H1 (cell line): Measurements from ENCODE around the gene LEUTX. TPM values are rescaled to one million over a fixed set of nuclear protein-coding genes. Genes with fewer than 3 reads are reported as not detected.

Experiments used
- CTCF ChIA-PET: fragments of 300-600 bp; sonication (Branson Sonifier 250); formaldehyde crosslinking; loops from one replicate; lab custom pipeline; 2021; ENCODE audit not compliant: partially characterized antibody; lab: Charles Lee
- POLR2A ChIA-PET: fragments of 300-600 bp; sonication (Branson Sonifier 250); formaldehyde crosslinking; loops from one replicate; lab custom pipeline; 2021; ENCODE audit warnings: inconsistent platforms; ENCODE audit not compliant: partially characterized antibody; lab: Charles Lee
- DNase-seq, 2 experiments: peaks; one replicate each; pipeline versions ENCODE4 v3.0.0 to v3.0.0-alpha.2; 2010 to 2022; ENCODE audit warnings: low spot score in 2 of 2, low read depth in 1 of 2, mixed read lengths in 1 of 2
- FAIRE-seq: peaks from 2 replicates; lab custom pipeline; 2011; peaks lifted over from hg19 to GRCh38; lab: Jason Lieb, UNC
- H2AFZ ChIP-seq: 2 replicates; pipeline ENCODE4 v1.8.1; 2012; ENCODE audit warnings: low read length, inconsistent platforms
- H2AK5ac ChIP-seq: 2 replicates; pipeline ENCODE4 v1.6.1; 2013; ENCODE audit warnings: low read depth, low read length
- H2BK120ac ChIP-seq: replicated peaks from 2 replicates; pipeline ENCODE3; 2013; ENCODE audit warnings: low read depth, low read length, inconsistent platforms
- H2BK12ac ChIP-seq: 2 replicates; pipeline ENCODE4 v1.6.1; 2013; ENCODE audit warnings: low read depth, low read length
- H2BK15ac ChIP-seq: 2 replicates; pipeline ENCODE4 v1.6.1; 2013; ENCODE audit warnings: low read length
- H2BK20ac ChIP-seq: 2 replicates; pipeline ENCODE4 v1.6.1; 2013; ENCODE audit warnings: low read length
- H2BK5ac ChIP-seq: 2 replicates; pipeline ENCODE4 v1.6.1; 2013; ENCODE audit warnings: low read depth, low read length
- H3K14ac ChIP-seq: 2 replicates; pipeline ENCODE4 v1.6.1; 2013; ENCODE audit warnings: inconsistent platforms; ENCODE audit not compliant: insufficient read length
- H3K18ac ChIP-seq: 2 replicates; pipeline ENCODE4 v1.6.1; 2013; ENCODE audit warnings: low read length; ENCODE audit errors: extremely low read depth
- H3K23ac ChIP-seq: 2 replicates; pipeline ENCODE4 v1.6.1; 2013; ENCODE audit warnings: inconsistent platforms; ENCODE audit not compliant: insufficient read length
- H3K23me2 ChIP-seq: 2 replicates; pipeline ENCODE4 v1.6.1; 2013; ENCODE audit warnings: low read depth, low read length
- H3K27ac ChIP-seq: 2 replicates; pipeline ENCODE4 v1.6.1; 2011; ENCODE audit warnings: low read depth, low read length, inconsistent platforms
- H3K27me3 ChIP-seq, 4 experiments: replicated peaks in 1 of 4; 1 replicate in 1 of 4; 2 replicates in 3 of 4; pipeline versions ENCODE4 v1.6.1 to v1.8.1; 2011 to 2013; ENCODE audit warnings: low read length in 3 of 4, mild to moderate bottlenecking in 3 of 4, inconsistent platforms in 2 of 4, mixed read lengths in 2 of 4, moderate library complexity in 1 of 4; ENCODE audit not compliant: control insufficient read depth in 3 of 4, insufficient read depth in 3 of 4; ENCODE audit errors: extremely low read depth in 1 of 4
- H3K36me3 ChIP-seq, 4 experiments: 2 replicates each; pipeline versions ENCODE4 v1.6.1 to v1.8.1; 2011 to 2013; ENCODE audit warnings: mild to moderate bottlenecking in 4 of 4, low read length in 3 of 4, moderate library complexity in 2 of 4, control low read depth in 1 of 4, inconsistent platforms in 1 of 4; ENCODE audit not compliant: insufficient read depth in 4 of 4, control insufficient read depth in 2 of 4
- H3K4ac ChIP-seq: replicated peaks from 2 replicates; pipeline ENCODE3; 2013; ENCODE audit warnings: low read length, low read depth, mixed read lengths, inconsistent platforms; ENCODE audit not compliant: insufficient read length
- H3K4me1 ChIP-seq, 4 experiments: replicated peaks in 1 of 4; 1 replicate in 1 of 4; 2 replicates in 3 of 4; pipeline versions ENCODE4 v1.6.1 to v1.8.1; 2011 to 2013; ENCODE audit warnings: low read length in 3 of 4, inconsistent platforms in 2 of 4, mixed read lengths in 1 of 4; ENCODE audit not compliant: insufficient read depth in 4 of 4, control insufficient read depth in 3 of 4
- H3K4me2 ChIP-seq, 2 experiments: 2 replicates each; pipeline versions ENCODE4 v1.6.1 to v1.8.1; 2011 to 2013; ENCODE audit warnings: low read depth in 2 of 2, low read length in 2 of 2, control low read depth in 1 of 2, inconsistent platforms in 1 of 2, mild to moderate bottlenecking in 1 of 2; ENCODE audit not compliant: insufficient read depth in 1 of 2
- H3K4me3 ChIP-seq, 4 experiments: fragments of 200-600, 300-600 bp in 1 of 4; sonication (generic), shearing (Covaris generic), sonication (Bioruptor Twin) in 1 of 4; 2 replicates each; pipeline versions ENCODE4 v1.5.1 to v1.8.1; 2011 to 2016; ENCODE audit warnings: low read length in 4 of 4, low read depth in 3 of 4, control low read depth in 2 of 4, inconsistent platforms in 2 of 4, mild to moderate bottlenecking in 2 of 4, mixed read lengths in 1 of 4, moderate library complexity in 1 of 4; ENCODE audit not compliant: insufficient read depth in 2 of 4; ENCODE audit errors: extremely low read depth in 1 of 4
- H3K56ac ChIP-seq: replicated peaks from 2 replicates; pipeline ENCODE3; 2013; ENCODE audit warnings: low read depth, mild to moderate bottlenecking, mixed read lengths, low read length, inconsistent platforms; ENCODE audit not compliant: insufficient read length
- H3K79me1 ChIP-seq: 2 replicates; pipeline ENCODE4 v1.6.1; 2013; ENCODE audit warnings: low read depth, low read length, control low read depth
- H3K79me2 ChIP-seq, 2 experiments: 2 replicates each; pipeline versions ENCODE4 v1.6.1 to v1.8.1; 2012 to 2013; ENCODE audit warnings: low read length in 2 of 2, mild to moderate bottlenecking in 2 of 2, inconsistent platforms in 1 of 2; ENCODE audit not compliant: insufficient read depth in 2 of 2, control insufficient read depth in 1 of 2
- H3K9ac ChIP-seq, 4 experiments: replicated peaks in 1 of 4; 1 replicate in 1 of 4; 2 replicates in 3 of 4; pipeline versions ENCODE4 v1.6.1 to v1.8.1; 2011 to 2013; ENCODE audit warnings: low read depth in 3 of 4, low read length in 3 of 4, control low read depth in 2 of 4, mild to moderate bottlenecking in 2 of 4, moderate library complexity in 2 of 4, inconsistent platforms in 1 of 4; ENCODE audit errors: extremely low read depth in 1 of 4
- H3K9me3 ChIP-seq, 2 experiments: 2 replicates each; pipeline versions ENCODE4 v1.6.1 to v1.8.1; 2012 to 2013; ENCODE audit warnings: mild to moderate bottlenecking in 2 of 2, moderate library complexity in 2 of 2, control low read depth in 1 of 2, inconsistent platforms in 1 of 2, low read depth in 1 of 2, low read length in 1 of 2, mixed read lengths in 1 of 2; ENCODE audit not compliant: insufficient read depth in 2 of 2
- H4K20me1 ChIP-seq, 2 experiments: replicated peaks in 1 of 2; 2 replicates each; pipeline versions ENCODE3 to v1.8.1; 2011 to 2013; ENCODE audit warnings: inconsistent platforms in 2 of 2, low read length in 2 of 2, mild to moderate bottlenecking in 1 of 2; ENCODE audit not compliant: insufficient read depth in 2 of 2, control insufficient read depth in 1 of 2
- H4K5ac ChIP-seq: 2 replicates; pipeline ENCODE4 v1.6.1; 2013; ENCODE audit warnings: low read length, low read depth, mixed read lengths, inconsistent platforms; ENCODE audit not compliant: insufficient read length
- H4K8ac ChIP-seq: 2 replicates; pipeline ENCODE4 v1.8.0; 2013; ENCODE audit warnings: mild to moderate bottlenecking, moderate library complexity, low read length, inconsistent platforms; ENCODE audit not compliant: insufficient read depth; ENCODE audit errors: extremely low read depth
- H4K91ac ChIP-seq: replicated peaks from 2 replicates; pipeline ENCODE3; 2013; ENCODE audit warnings: low read length, mixed read lengths, inconsistent platforms; ENCODE audit not compliant: insufficient read length
- CBX5 ChIP-seq: fragments of 300-800, 300-1000 bp; sonication (generic); IDR thresholded peaks from 2 replicates; pipeline ENCODE4 v1.7.1; 2016; ENCODE audit warnings: antibody characterized with exemption, low read length, low read depth
- CEBPB ChIP-seq: IDR thresholded peaks from 2 replicates; pipeline ENCODE4 v1.6.1; 2012; ENCODE audit warnings: low read depth, low read length
- CREB1 ChIP-seq: IDR thresholded peaks from 2 replicates; pipeline ENCODE4 v1.6.1; 2012; ENCODE audit warnings: inconsistent platforms
- CTBP2 ChIP-seq: IDR thresholded peaks from 2 replicates; pipeline ENCODE4 v1.7.0; 2011; ENCODE audit warnings: borderline replicate concordance, mild to moderate bottlenecking, moderate library complexity, mixed read lengths, low read length; ENCODE audit not compliant: insufficient read depth, insufficient read length
- GABPA ChIP-seq: IDR thresholded peaks from 2 replicates; pipeline ENCODE4 v1.6.1; 2011; ENCODE audit warnings: mild to moderate bottlenecking, low read length, moderate library complexity, borderline replicate concordance; ENCODE audit not compliant: insufficient read depth
- KDM4A ChIP-seq: IDR thresholded peaks from one replicate; pipeline ENCODE4 v1.7.1; 2012; ENCODE audit warnings: low read depth, mild to moderate bottlenecking, moderate library complexity, low read length, inconsistent platforms; ENCODE audit not compliant: severe bottlenecking
- MAX ChIP-seq: IDR thresholded peaks from 2 replicates; pipeline ENCODE4 v1.6.1; 2012; ENCODE audit warnings: inconsistent platforms
- NRF1 ChIP-seq: IDR thresholded peaks from 2 replicates; pipeline ENCODE4 v1.6.1; 2011; ENCODE audit warnings: mild to moderate bottlenecking, low read depth, low read length, improper control_type of control experiment
- RNF2 ChIP-seq: fragments of 200-900, 300-1000 bp; sonication (generic); IDR thresholded peaks from 2 replicates; pipeline ENCODE4 v1.7.1; 2016; ENCODE audit warnings: borderline replicate concordance, low read depth, mild to moderate bottlenecking, antibody characterized with exemption, low read length; ENCODE audit not compliant: poor library complexity, severe bottlenecking; ENCODE audit errors: missing control alignments
- RXRA ChIP-seq: IDR thresholded peaks from 2 replicates; pipeline ENCODE4 v1.6.1; 2011; ENCODE audit warnings: low read depth, mild to moderate bottlenecking, low read length, moderate library complexity; ENCODE audit not compliant: insufficient read depth
- SP1 ChIP-seq: IDR thresholded peaks from 2 replicates; pipeline ENCODE4 v1.6.1; 2011; ENCODE audit warnings: low read depth, low read length
- SP2 ChIP-seq: IDR thresholded peaks from 2 replicates; pipeline ENCODE4 v1.6.1; 2012; ENCODE audit warnings: mild to moderate bottlenecking, low read length, inconsistent platforms
- TEAD4 ChIP-seq: IDR thresholded peaks from 2 replicates; pipeline ENCODE4 v1.6.1; 2012; ENCODE audit warnings: low read depth, low read length, inconsistent platforms, mixed read lengths
- WGBS, 2 experiments: shearing (Covaris generic) in 1 of 2; methylation state at CpG; one replicate each; pipeline versions ENCODE4 v1.1.6 to v1.1.7; 2013 to 2015; ENCODE audit warnings: low lambda C conversion rate in 2 of 2, mixed read lengths in 2 of 2, inconsistent platforms in 1 of 2, low coverage in 1 of 2, missing lambda C conversion rate in 1 of 2; ENCODE audit not compliant: insufficient replicate concordance in 2 of 2, insufficient coverage in 1 of 2, insufficient read length in 1 of 2; ENCODE audit errors: extremely low coverage in 1 of 2, missing lambda C conversion rate in 1 of 2; 5-methylcytosine and 5-hydroxymethylcytosine counted together
- polyA plus RNA-seq, 7 experiments: library from polyadenylated mRNA; depleted of rRNA in 3 of 7; stranded (reverse) in 5 of 7; unstranded in 2 of 7; fragments of >200 nt in 5 of 7; fragments of 200-250 nt in 2 of 7; gene quantifications; 1 replicate in 5 of 7; 2 replicates in 1 of 7; 4 replicates in 1 of 7; pipeline versions ENCODE4 v1.2.1 to v1.2.3, GENCODE V29; 2011 to 2013; ENCODE audit warnings: missing spikeins in 2 of 7, mixed read lengths in 2 of 7
- total RNA-seq: library from RNA; stranded (reverse); fragmentation: NEBNext Ultra II Directional; extraction: Animal tissue kit (Norgen Biotek cat#: 25700); gene quantifications from 2 replicates; pipeline ENCODE4 v1.2.1, GENCODE V29; 2021

Gene LEUTX
- total and polyA plus RNA-seq, 2 of the 8 experiments (the other 6 are each of a cell fraction or from before 2014, with no cell fraction given), result not detected

- no peaks in the 10 kb centered on the region for H3K27me3 ChIP-seq
- CTCF ChIA-PET, result interaction anchor here (0.6 to 3.5 kb wide), 3 partner anchors 17 to 105 kb away, joined by 3 to 14 read pairs (median 9); no protein-coding TSS in a partner anchor
- TF ChIP-seq GABPA, result no peak
- no peak for TF ChIP-seq RNF2
- TF ChIP-seq MAX, result no peak
- TF ChIP-seq KDM4A, result no peak
- no peak for TF ChIP-seq NRF1
- no peak for TF ChIP-seq RXRA
- TF ChIP-seq CBX5, result no peak
- TF ChIP-seq CREB1, result no peak
- no peak for TF ChIP-seq CTBP2
- TF ChIP-seq CEBPB, result no peak
- no peak for TF ChIP-seq TEAD4
- TF ChIP-seq SP1, result no peak
- no peak for TF ChIP-seq SP2
Measured at GRCh38 chr19:39825531-39826076, 47.0 kb downstream of the LEUTX start.

More at GRCh38 chr19:39825531-39826076, 47.0 kb downstream of the LEUTX start:
- Histone ChIP-seq H2AFZ (no peak overlapping the region), H3K18ac (no peak overlapping the region), H4K5ac (no peak overlapping the region), H4K8ac (peak overlapping the region; percentile 17; the same call in 1 of the 2 replicates), H4K20me1 (peaks cover 0 to 1% of the 10 kb centered on the region in 2 experiments), H3K4me1 (peaks cover 0 to 8% (median 3%) of the 10 kb centered on the region in 4 experiments; a peak in 4 of 7 replicates), H3K79me1 (no peaks in the 10 kb centered on the region; the same call in 1 of the 2 replicates), H4K91ac (no peak overlapping the region), H3K27ac (no peak overlapping the region), H3K56ac (no peak overlapping the region), H2BK20ac (no peak overlapping the region), H3K9me3 (no peaks in the 10 kb centered on the region), H2BK5ac (no peak overlapping the region), H2BK15ac (no peak overlapping the region), H2BK12ac (no peak overlapping the region), H3K79me2 (0 out of 4 replicates have a peak, but pooled peaks cover 0 to 2% of the 10 kb centered on the region in 2 experiments), H3K4me3 (no peak overlapping the region), H3K36me3 (peaks cover 10 to 33% (median 21%) of the 10 kb centered on the region in 4 experiments; a peak in 7 of 8 replicates), H3K9ac (no peak overlapping the region), H3K14ac (no peak overlapping the region), H3K4me2 (peak overlapping the region in 1 of 2 experiments; percentile 83; a peak in 1 of 4 replicates), H3K23ac (no peak overlapping the region), H3K23me2 (peaks cover 10% of the 10 kb centered on the region), H2AK5ac (no peak overlapping the region), H3K4ac (no peak overlapping the region), H2BK120ac (no peak overlapping the region)
- DNase-seq (no peak), FAIRE-seq (no peak)
- POLR2A ChIA-PET, result interaction anchor here (0.9 to 3.2 kb wide), 4 partner anchors 8 to 33 kb away, joined by 3 to 19 read pairs (median 9); partner anchors contain the start of genes DYRK1B and FBL
- 92% methylated on average over 8 of the region's 17 CpGs; no CpG with 5 or more reads in 1 of the 2 experiments for WGBS, 2 experiments
